Effector memory CD4-positive, alpha-beta T cell (primary cell): Measurements from ENCODE around the gene SH3RF3.

Experiments
- DNase-seq, 3 donors: peaks; one replicate each; pipeline ENCODE4 v3.0.0-alpha.2; 2020
- H3K27ac ChIP-seq: 2 replicates; pipeline ENCODE4 v1.7.0; 2013; ENCODE audit warnings: mild to moderate bottlenecking, low read length, moderate library complexity; ENCODE audit not compliant: insufficient read depth, poor library complexity, severe bottlenecking
- H3K27me3 ChIP-seq: replicated peaks from 2 replicates; pipeline ENCODE4 v1.7.0; 2013; ENCODE audit warnings: mild to moderate bottlenecking, low read length; ENCODE audit not compliant: insufficient read depth, control insufficient read depth, poor library complexity, severe bottlenecking
- H3K36me3 ChIP-seq: 2 replicates; pipeline ENCODE4 v1.7.0; 2013; ENCODE audit warnings: mild to moderate bottlenecking, low read length, moderate library complexity; ENCODE audit not compliant: control insufficient read depth, insufficient read depth
- H3K4me1 ChIP-seq: 2 replicates; pipeline ENCODE4 v1.7.0; 2013; ENCODE audit warnings: low read length, mild to moderate bottlenecking; ENCODE audit not compliant: control insufficient read depth, insufficient read depth, poor library complexity, severe bottlenecking
- H3K4me3 ChIP-seq: 2 replicates; pipeline ENCODE4 v1.7.0; 2013; ENCODE audit warnings: low read length, low read depth, mild to moderate bottlenecking; ENCODE audit not compliant: insufficient read depth, poor library complexity, severe bottlenecking
- H3K9me3 ChIP-seq: 2 replicates; pipeline ENCODE4 v1.7.0; 2013; ENCODE audit warnings: mild to moderate bottlenecking, low read length, moderate library complexity; ENCODE audit not compliant: control insufficient read depth

Gene SH3RF3

GRCh38 chr2:109402980-109403840 lies 274.2 kb downstream of the SH3RF3 start:
- H3K9me3 ChIP-seq: no peaks in the 10 kb centered on the region
- no peaks in the 10 kb centered on the region for H3K27me3 ChIP-seq
- H3K4me3 ChIP-seq: no peak overlapping the region
- H3K4me1 ChIP-seq: no peaks in the 10 kb centered on the region
- H3K27ac ChIP-seq: no peak overlapping the region
- no peak for DNase-seq
- H3K36me3 ChIP-seq: no peaks in the 10 kb centered on the region

GRCh38 chr2:109403841-109404201 lies 274.8 kb downstream of the SH3RF3 start:
- Histone ChIP-seq H3K36me3 (no peaks in the 10 kb centered on the region), H3K4me1 (no peaks in the 10 kb centered on the region), H3K27ac (no peak overlapping the region), H3K27me3 (no peaks in the 10 kb centered on the region), H3K9me3 (no peaks in the 10 kb centered on the region), H3K4me3 (no peak overlapping the region)
- DNase-seq: no peak

GRCh38 chr2:109404681-109405080 lies 275.7 kb downstream of the SH3RF3 start:
- no peaks in the 10 kb centered on the region for H3K27me3 ChIP-seq
- H3K36me3 ChIP-seq: no peaks in the 10 kb centered on the region
- no peak for DNase-seq
- no peak overlapping the region for H3K4me3 ChIP-seq
- H3K4me1 ChIP-seq: no peaks in the 10 kb centered on the region
- no peaks in the 10 kb centered on the region for H3K9me3 ChIP-seq
- no peak overlapping the region for H3K27ac ChIP-seq

- no peaks in the 10 kb centered on the region for H3K36me3 ChIP-seq
- no peaks in the 10 kb centered on the region for H3K9me3 ChIP-seq
- H3K4me3 ChIP-seq: no peak overlapping the region
- no peak overlapping the region for H3K27ac ChIP-seq
- no peaks in the 10 kb centered on the region for H3K27me3 ChIP-seq
- H3K4me1 ChIP-seq: no peaks in the 10 kb centered on the region
- DNase-seq: no peak
Observed at GRCh38 chr2:109405873-109406272, 276.9 kb downstream of the SH3RF3 start.

GRCh38 chr2:109406301-109406700 lies 277.3 kb downstream of the SH3RF3 start:
- Histone ChIP-seq H3K27me3 (no peaks in the 10 kb centered on the region), H3K36me3 (no peaks in the 10 kb centered on the region), H3K4me3 (no peak overlapping the region), H3K9me3 (no peaks in the 10 kb centered on the region), H3K27ac (no peak overlapping the region), H3K4me1 (no peaks in the 10 kb centered on the region)
- no peak for DNase-seq

GRCh38 chr2:109407276-109408042 lies 278.5 kb downstream of the SH3RF3 start:
- no peaks in the 10 kb centered on the region for H3K36me3 ChIP-seq
- H3K4me3 ChIP-seq: no peak overlapping the region
- H3K27ac ChIP-seq: no peak overlapping the region
- H3K9me3 ChIP-seq: no peaks in the 10 kb centered on the region
- no peaks in the 10 kb centered on the region for H3K27me3 ChIP-seq
- DNase-seq: no peak
- no peaks in the 10 kb centered on the region for H3K4me1 ChIP-seq

- H3K27ac ChIP-seq: no peak overlapping the region
- DNase-seq: no peak
- H3K9me3 ChIP-seq: no peaks in the 10 kb centered on the region
- H3K4me1 ChIP-seq: no peaks in the 10 kb centered on the region
- no peaks in the 10 kb centered on the region for H3K27me3 ChIP-seq
- no peak overlapping the region for H3K4me3 ChIP-seq
- no peaks in the 10 kb centered on the region for H3K36me3 ChIP-seq
Observed at GRCh38 chr2:109408043-109408335, 279.0 kb downstream of the SH3RF3 start.

- DNase-seq: no peak
- Histone ChIP-seq H3K9me3 (no peaks in the 10 kb centered on the region), H3K27ac (no peak overlapping the region)
Observed at GRCh38 chr2:109409321-109410038, 280.5 kb downstream of the SH3RF3 start.

GRCh38 chr2:109410039-109410815 lies 281.2 kb downstream of the SH3RF3 start:
- no peak overlapping the region for H3K4me3 ChIP-seq
- no peak for DNase-seq
- no peaks in the 10 kb centered on the region for H3K9me3 ChIP-seq
- H3K27me3 ChIP-seq: no peaks in the 10 kb centered on the region
- no peaks in the 10 kb centered on the region for H3K4me1 ChIP-seq
- no peak overlapping the region for H3K27ac ChIP-seq
- H3K36me3 ChIP-seq: no peaks in the 10 kb centered on the region

More at GRCh38 chr2:109409321-109410038, 280.5 kb downstream of the SH3RF3 start:
- Histone ChIP-seq H3K4me3 (no peak overlapping the region), H3K36me3 (no peaks in the 10 kb centered on the region), H3K4me1 (no peaks in the 10 kb centered on the region), H3K27me3 (no peaks in the 10 kb centered on the region)
